ENCODE data around the gene DPPA4.

- no peak for TF ChIP-seq CTCF (IDR thresholded peaks at IDR 0.05)
- TF ChIP-seq EP300 (IDR thresholded peaks at IDR 0.05), result no peak
- no peak for TF ChIP-seq POLR2A (IDR thresholded peaks at IDR 0.05)
Observed at GRCh38 chr3:109385442-109386318, 48.3 kb upstream of the DPPA4 start.
